AG09309 (cell line): ENCODE data around the gene EXT2.

Experiments used
- DNase-seq: peaks from one replicate; pipeline ENCODE4 v3.0.0-alpha.2; 2010; ENCODE audit warnings: low read depth
- H3K4me3 ChIP-seq: 2 replicates; pipeline ENCODE4 v1.5.1; 2011; ENCODE audit warnings: mild to moderate bottlenecking, low read depth, low read length, moderate library complexity; ENCODE audit not compliant: control insufficient read depth
- TF ChIP-seq, protein P1 (sequence below): IDR thresholded peaks from 2 replicates; pipeline ENCODE4 v1.5.1; 2011; ENCODE audit warnings: mild to moderate bottlenecking, low read depth, low read length, inconsistent platforms; ENCODE audit not compliant: insufficient read depth, control insufficient read depth; ENCODE audit errors: missing control alignments

The EXT2 gene

DNA sequence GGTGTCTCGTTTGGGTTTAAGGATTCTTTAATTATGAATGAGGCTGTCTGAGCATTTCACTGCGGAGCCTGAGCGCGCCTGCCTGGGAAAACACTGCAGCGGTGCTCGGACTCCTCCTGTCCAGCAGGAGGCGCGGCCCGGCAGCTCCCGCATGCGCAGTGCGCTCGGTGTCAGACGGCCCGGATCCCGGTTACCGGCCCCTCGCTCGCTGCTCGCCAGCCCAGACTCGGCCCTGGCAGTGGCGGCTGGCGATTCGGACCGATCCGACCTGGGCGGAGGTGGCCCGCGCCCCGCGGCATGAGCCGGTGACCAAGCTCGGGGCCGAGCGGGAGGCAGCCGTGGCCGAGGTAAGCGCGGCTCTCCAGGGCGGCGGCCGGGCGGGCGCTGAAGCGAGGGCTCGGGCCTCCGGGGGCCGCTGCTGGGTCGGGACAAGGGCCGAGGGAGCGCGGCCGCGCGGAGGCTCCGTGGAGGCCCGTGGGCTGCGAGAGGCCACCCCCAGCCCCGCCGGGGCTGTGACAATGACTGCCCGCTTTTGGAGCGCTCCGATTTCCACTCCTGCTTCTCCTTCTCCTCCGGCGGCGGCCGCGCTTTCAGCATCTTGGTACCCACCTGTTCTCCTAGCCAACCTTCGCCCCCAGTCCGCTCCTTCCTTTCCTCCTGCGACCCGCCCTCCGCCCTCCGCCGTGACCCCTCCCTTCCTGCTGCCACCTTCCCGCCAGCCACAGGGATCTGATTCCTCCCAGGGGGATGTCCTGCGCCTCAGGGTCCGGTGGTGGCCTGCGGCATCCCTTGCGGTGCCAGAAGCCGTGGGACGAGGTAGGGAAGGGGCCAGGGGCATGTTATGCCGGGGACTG, at the start of gene EXT2:
EXT2 (plus strand) TSS at position 173 of the 854 bp plus-strand sequence. CDS start 12,035 bp downstream, outside the sequence.
- H3K4me3 ChIP-seq = peak within 1 kb of the TSS; percentile 98
- peak; percentile 37 for DNase-seq
- TF ChIP-seq, protein P1, sequence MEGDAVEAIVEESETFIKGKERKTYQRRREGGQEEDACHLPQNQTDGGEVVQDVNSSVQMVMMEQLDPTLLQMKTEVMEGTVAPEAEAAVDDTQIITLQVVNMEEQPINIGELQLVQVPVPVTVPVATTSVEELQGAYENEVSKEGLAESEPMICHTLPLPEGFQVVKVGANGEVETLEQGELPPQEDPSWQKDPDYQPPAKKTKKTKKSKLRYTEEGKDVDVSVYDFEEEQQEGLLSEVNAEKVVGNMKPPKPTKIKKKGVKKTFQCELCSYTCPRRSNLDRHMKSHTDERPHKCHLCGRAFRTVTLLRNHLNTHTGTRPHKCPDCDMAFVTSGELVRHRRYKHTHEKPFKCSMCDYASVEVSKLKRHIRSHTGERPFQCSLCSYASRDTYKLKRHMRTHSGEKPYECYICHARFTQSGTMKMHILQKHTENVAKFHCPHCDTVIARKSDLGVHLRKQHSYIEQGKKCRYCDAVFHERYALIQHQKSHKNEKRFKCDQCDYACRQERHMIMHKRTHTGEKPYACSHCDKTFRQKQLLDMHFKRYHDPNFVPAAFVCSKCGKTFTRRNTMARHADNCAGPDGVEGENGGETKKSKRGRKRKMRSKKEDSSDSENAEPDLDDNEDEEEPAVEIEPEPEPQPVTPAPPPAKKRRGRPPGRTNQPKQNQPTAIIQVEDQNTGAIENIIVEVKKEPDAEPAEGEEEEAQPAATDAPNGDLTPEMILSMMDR = peak; percentile 87

DNA sequence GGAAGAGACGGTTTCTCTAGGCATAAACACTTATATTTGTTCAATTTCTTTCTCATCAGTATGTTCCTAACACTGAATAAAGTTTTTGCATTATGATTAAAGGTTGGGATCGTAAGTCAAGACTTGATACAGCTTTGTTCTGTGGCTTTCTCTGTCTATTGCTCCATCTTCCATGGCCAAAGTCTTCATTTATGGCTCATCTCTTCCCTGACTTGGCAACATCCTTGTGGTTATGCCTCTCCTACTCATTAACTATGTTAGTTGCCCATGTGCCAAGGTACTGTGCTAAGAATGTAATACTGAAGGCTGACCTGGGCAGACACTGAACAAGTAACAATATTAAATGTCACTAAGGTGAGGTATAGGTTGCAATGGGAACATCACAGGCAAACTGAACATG, 49.3 kb upstream of the EXT2 start:
- TF ChIP-seq, protein P1 = no peak
- no peak for DNase-seq
- no peak overlapping the region for H3K4me3 ChIP-seq

DNA sequence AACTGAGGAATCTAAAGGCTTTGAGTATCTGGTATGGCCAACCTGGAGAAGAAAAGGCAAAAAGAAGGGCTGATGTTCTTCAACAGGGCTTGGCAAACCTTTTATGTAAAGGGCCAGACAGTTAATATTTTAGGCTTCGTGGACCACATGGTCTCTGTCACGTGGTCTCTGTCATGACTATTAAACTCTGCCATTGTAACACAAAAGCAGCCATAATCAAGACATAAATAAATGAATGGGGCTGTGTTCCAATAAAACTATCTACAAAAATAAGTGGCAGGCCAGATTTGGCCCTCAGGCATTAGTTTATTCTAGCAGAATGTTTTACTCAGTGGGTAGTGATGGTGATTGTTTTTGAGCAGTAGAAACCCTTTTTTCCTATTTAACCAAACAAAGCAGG, 48.2 kb upstream of the EXT2 start:
- DNase-seq = no peak
- TF ChIP-seq, protein P1 = no peak

DNA sequence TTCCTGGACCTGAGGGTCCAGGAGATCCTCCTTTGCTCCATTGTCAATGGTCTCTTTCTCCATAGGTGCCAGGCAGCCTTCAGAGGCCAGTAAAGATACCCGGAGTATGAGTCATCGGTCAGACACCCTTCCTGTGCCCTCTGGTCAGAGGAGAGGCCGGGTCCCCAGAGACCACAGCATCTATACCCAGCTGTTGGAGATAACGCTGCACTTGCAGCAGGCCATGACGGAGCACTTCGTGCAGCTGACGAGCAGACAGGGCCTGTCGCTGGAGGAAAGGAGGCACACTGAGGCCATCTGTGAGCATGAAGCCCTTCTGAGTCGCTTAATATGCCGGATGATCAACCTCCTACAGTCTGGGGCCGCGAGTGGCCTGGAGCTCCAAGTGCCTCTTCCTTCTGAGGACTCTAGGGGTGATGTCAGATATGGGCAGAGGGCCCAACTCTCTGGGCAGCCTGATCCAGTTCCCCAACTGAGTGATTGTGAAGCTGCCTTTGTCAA, 47.5 kb upstream of the EXT2 start, which contains the start of gene ACCSL:
ACCSL (plus strand) TSS at position 51 of the 501 bp plus-strand sequence; CDS start at position 107, 56 bp downstream.
- TF ChIP-seq, protein P1 = no peak
- no peak for DNase-seq
- H3K4me3 ChIP-seq = no peak within 1 kb of the TSS

More for the DNA sequence above, 48.2 kb upstream of the EXT2 start:
- no peak overlapping the region for H3K4me3 ChIP-seq

DNA sequence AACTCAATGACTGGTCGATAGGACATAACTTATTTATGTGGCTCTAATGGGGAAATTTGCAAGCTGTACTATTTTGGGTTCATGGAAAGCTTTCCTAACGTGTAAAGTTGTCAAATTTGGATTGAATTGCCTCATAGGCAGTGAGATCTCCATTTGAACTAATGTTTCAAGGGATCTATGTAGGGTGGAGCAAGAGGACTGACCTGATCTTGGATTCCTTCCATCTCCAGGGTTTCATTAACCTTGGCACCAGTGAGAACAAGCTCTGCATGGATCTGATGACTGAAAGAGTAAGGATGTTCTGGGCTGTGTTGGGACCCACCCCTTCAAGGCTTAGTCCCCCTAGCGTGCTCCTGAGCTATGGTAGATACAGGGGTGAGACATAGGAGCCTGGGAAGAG, 45.6 kb upstream of the EXT2 start:
- H3K4me3 ChIP-seq = no peak overlapping the region
- TF ChIP-seq, protein P1 = no peak
- DNase-seq = no peak

DNA sequence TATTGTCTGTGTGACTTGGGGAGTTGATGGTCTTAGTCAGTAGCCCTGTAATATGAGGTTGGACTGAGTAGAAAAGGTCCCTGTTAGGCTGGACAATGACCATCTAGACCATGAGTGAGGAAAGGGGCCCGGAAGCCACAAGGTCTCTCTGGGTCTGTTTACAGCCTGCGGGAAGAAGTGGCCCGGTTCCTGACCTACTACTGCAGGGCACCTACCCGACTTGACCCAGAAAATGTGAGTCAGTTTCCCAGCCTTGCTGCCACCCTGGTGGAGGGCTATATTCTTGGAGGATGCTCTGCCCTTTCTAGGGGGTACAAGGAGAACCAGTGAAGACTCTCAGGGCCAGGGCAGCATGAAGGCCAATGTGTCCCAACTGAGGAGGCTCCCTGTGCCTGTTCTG, 44.3 kb upstream of the EXT2 start:
- TF ChIP-seq, protein P1 = no peak
- no peak for DNase-seq
- no peak overlapping the region for H3K4me3 ChIP-seq
